ENCODE results near the gene C7orf25.

The C7orf25 gene

DNA sequence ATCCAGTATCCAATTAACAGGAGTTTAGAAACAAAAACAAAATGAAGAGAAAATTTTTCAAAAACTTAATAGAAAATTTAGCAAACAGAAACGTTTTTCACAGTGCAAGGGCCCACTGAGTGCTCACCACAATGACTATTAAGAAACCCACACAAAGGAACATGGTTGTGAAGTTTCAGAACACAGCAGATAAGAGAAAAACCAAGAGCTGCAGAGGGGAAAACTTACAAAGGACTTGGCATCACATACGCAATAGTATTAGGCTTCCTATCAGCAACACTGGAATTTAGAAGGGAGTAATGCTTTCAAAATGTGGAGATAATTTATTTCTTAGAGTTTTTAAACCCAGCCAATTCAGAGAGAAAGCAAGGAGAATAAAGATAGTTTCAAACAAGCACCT is 1.7 kb upstream of the C7orf25 start:
- Histone ChIP-seq H2AFZ (ENCODE audit: low read depth) (no peak overlapping the region), H3K4me2 (peak overlapping the region; percentile 62), H3K9ac (peak overlapping the region; percentile 17; the same call in 1 of the 2 replicates), H3K4me1 (ENCODE audit: low read depth, poor library complexity, severe bottlenecking) (peaks cover 66% of the 10 kb centered on the region), H4K20me1 (ENCODE audit: insufficient read depth) (no peaks in the 10 kb centered on the region), H3K79me2 (ENCODE audit: insufficient read depth, low read depth) (peaks cover 9% of the 10 kb centered on the region; the same call in 1 of the 2 replicates), H3K36me3 (ENCODE audit: insufficient read depth) (peaks cover 8% of the 10 kb centered on the region; the same call in 1 of the 2 replicates), H3K27ac (peak overlapping the region; percentile 74), H3K4me3 (IDR thresholded peaks at IDR 0.05; ENCODE audit: insufficient read depth, low read depth, low read length) (no peak overlapping the region), H3K27me3 (ENCODE audit: insufficient read depth, low read depth) (no peaks in the 10 kb centered on the region)
- TF ChIP-seq, protein P1, sequence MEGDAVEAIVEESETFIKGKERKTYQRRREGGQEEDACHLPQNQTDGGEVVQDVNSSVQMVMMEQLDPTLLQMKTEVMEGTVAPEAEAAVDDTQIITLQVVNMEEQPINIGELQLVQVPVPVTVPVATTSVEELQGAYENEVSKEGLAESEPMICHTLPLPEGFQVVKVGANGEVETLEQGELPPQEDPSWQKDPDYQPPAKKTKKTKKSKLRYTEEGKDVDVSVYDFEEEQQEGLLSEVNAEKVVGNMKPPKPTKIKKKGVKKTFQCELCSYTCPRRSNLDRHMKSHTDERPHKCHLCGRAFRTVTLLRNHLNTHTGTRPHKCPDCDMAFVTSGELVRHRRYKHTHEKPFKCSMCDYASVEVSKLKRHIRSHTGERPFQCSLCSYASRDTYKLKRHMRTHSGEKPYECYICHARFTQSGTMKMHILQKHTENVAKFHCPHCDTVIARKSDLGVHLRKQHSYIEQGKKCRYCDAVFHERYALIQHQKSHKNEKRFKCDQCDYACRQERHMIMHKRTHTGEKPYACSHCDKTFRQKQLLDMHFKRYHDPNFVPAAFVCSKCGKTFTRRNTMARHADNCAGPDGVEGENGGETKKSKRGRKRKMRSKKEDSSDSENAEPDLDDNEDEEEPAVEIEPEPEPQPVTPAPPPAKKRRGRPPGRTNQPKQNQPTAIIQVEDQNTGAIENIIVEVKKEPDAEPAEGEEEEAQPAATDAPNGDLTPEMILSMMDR (conservative IDR thresholded peaks at IDR 0.05; ENCODE audit: low read depth, low read length), result no peak

DNA sequence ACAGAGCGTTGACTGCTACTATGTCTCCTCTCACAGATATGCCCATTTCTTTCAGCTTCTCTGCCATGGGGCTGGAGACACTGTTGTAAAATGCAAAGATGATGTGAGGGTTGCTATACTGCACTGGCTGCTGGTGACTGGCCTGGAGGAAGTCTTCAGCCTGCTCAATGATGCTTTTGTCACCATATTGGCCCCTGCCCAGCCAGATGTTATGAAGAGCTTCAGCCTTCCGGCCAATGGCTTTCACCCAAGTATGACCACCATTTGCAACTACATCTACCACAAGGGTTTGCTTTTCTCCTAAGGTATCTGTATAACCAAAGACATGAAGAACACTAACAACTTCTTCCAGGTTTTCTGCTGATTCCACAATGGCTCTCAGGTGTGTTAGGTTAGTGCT is 1.6 kb downstream of the C7orf25 start:
- H3K9ac ChIP-seq, result no peak overlapping the region
- H3K79me2 ChIP-seq (ENCODE audit: insufficient read depth, low read depth), result peaks cover 9% of the 10 kb centered on the region; the same call in 1 of the 2 replicates
- H2AFZ ChIP-seq (ENCODE audit: low read depth), result no peak overlapping the region
- no peaks in the 10 kb centered on the region for H3K27me3 ChIP-seq (ENCODE audit: insufficient read depth, low read depth)
- peak overlapping the region; percentile 81; the same call in 1 of the 2 replicates for H3K4me2 ChIP-seq
- no peak overlapping the region for H3K4me3 ChIP-seq (IDR thresholded peaks at IDR 0.05; ENCODE audit: insufficient read depth, low read depth, low read length)
- no peaks in the 10 kb centered on the region for H3K36me3 ChIP-seq (ENCODE audit: insufficient read depth)
- TF ChIP-seq, protein P1 (conservative IDR thresholded peaks at IDR 0.05; ENCODE audit: low read depth, low read length), result no peak
- H4K20me1 ChIP-seq (ENCODE audit: insufficient read depth), result no peaks in the 10 kb centered on the region
- H3K27ac ChIP-seq, result no peak overlapping the region
- peaks cover 46% of the 10 kb centered on the region for H3K4me1 ChIP-seq (ENCODE audit: low read depth, poor library complexity, severe bottlenecking)

DNA sequence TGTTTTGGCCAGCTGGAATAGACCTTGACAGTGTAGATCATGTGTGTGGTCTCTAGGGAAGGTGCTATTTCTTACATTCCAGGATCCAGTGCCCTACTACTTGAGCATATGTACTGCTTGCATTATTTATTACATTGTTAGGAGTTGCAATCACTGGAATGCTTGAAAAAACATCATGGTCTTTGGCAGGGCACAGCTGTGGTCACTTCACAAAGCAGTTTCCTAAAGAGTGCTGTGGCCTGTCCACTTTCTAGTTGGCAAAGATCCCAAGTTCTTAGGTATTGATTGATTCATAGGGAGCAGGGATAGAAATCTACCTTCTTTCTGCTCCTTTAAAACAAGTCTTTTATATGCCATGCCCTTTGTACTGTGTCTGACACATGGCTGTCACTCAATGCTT is 4.6 kb downstream of the C7orf25 start:
- no peaks in the 10 kb centered on the region for H3K27me3 ChIP-seq (ENCODE audit: insufficient read depth, low read depth)
- H3K36me3 ChIP-seq (ENCODE audit: insufficient read depth), result no peaks in the 10 kb centered on the region
- peaks cover 9% of the 10 kb centered on the region; the same call in 1 of the 2 replicates for H3K79me2 ChIP-seq (ENCODE audit: insufficient read depth, low read depth)
- no peak overlapping the region for H3K9ac ChIP-seq
- no peaks in the 10 kb centered on the region for H4K20me1 ChIP-seq (ENCODE audit: insufficient read depth)
- no peak overlapping the region for H2AFZ ChIP-seq (ENCODE audit: low read depth)
- H3K4me2 ChIP-seq, result no peak overlapping the region
- TF ChIP-seq, protein P1 (conservative IDR thresholded peaks at IDR 0.05; ENCODE audit: low read depth, low read length), result no peak
- no peak overlapping the region for H3K27ac ChIP-seq
- H3K4me3 ChIP-seq (IDR thresholded peaks at IDR 0.05; ENCODE audit: insufficient read depth, low read depth, low read length), result no peak overlapping the region
- peaks cover 16% of the 10 kb centered on the region for H3K4me1 ChIP-seq (ENCODE audit: low read depth, poor library complexity, severe bottlenecking)

DNA sequence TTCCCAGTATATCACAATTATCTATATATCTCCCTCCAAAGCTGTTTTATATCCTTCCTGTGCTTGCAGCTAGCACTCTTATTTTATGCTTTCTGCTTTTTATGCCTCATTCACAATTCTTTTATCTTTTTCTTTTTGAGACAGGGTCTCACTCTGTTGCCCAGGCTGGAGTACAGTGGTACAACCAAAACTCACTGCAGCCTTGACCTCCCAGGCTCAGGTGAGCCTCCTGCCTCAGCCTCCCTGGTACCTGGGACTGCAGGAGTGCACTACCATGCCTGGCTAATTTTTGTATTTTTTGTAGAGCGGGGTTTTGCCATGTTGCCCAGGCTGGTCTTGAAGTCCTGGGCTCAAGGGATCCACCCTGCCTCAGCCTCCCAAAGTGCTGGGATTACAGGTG is 5.7 kb downstream of the C7orf25 start:
- peaks cover 13% of the 10 kb centered on the region for H3K4me1 ChIP-seq (ENCODE audit: low read depth, poor library complexity, severe bottlenecking)
- H3K27me3 ChIP-seq (ENCODE audit: insufficient read depth, low read depth), result no peaks in the 10 kb centered on the region
- no peaks in the 10 kb centered on the region for H4K20me1 ChIP-seq (ENCODE audit: insufficient read depth)
- no peak overlapping the region for H3K4me2 ChIP-seq
- no peak overlapping the region for H3K4me3 ChIP-seq (IDR thresholded peaks at IDR 0.05; ENCODE audit: insufficient read depth, low read depth, low read length)
- no peaks in the 10 kb centered on the region for H3K36me3 ChIP-seq (ENCODE audit: insufficient read depth)
- peaks cover 7% of the 10 kb centered on the region; the same call in 1 of the 2 replicates for H3K79me2 ChIP-seq (ENCODE audit: insufficient read depth, low read depth)
- TF ChIP-seq, protein P1 (conservative IDR thresholded peaks at IDR 0.05; ENCODE audit: low read depth, low read length), result no peak
- H2AFZ ChIP-seq (ENCODE audit: low read depth), result no peak overlapping the region
- no peak overlapping the region for H3K9ac ChIP-seq
- no peak overlapping the region for H3K27ac ChIP-seq
